Pulmonary artery endothelial cell (primary cell): ENCODE measurements around the gene MAP3K20. TPM values are rescaled to one million over a fixed set of nuclear protein-coding genes. Genes with fewer than 3 reads are reported as not detected.
"Not testable (repeated sequence)": the region's sequence is repeated elsewhere in the genome, so short reads cannot be mapped to it uniquely, and the experiment has no call there.

Source experiments
- DNase-seq: peaks from one replicate; pipeline ENCODE4 v3.0.0-alpha.2; 2011; ENCODE audit warnings: low read depth, low spot score
- total RNA-seq: library from RNA; depleted of rRNA; stranded (reverse); fragments of >200 nt; gene quantifications from 2 replicates; pipeline ENCODE4 v1.2.3, GENCODE V29; 2014

Gene MAP3K20
- total RNA-seq, 1 donor from 2014 or later = 31.7 TPM

DNA sequence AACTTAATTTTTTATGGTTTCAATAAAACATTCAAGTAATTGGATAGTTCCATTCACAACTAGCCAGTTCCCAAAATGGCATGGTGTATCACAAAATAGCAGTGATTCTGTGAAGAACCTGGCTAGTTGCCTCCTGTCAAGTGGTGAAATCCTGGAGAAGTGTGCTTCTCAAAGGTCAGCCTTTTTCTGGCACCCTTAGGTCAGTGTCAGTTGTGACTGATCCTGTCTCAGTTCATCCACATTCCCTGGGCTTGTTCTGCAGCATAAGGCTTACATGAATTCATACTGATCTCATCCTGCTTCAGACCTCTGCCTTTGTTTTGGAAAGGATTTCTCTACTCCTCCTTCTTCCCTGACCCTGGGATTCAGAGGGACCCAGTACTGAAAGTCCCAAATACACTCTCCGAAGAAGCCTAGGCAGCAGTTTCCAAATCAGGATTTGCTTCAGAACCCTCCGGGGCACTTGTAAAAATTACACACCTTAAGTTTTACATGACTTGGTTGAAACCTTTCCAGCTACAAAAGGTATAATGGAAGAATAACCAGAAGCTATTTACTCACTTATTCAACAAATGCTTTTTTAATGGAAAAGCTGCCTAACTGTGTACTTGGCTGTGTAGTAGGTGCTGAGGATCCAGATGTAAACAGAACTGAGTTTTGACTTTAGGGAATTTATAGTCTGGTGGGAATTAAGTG lies 11.0 kb downstream of the MAP3K20 start:
- DNase-seq = no peak

DNA sequence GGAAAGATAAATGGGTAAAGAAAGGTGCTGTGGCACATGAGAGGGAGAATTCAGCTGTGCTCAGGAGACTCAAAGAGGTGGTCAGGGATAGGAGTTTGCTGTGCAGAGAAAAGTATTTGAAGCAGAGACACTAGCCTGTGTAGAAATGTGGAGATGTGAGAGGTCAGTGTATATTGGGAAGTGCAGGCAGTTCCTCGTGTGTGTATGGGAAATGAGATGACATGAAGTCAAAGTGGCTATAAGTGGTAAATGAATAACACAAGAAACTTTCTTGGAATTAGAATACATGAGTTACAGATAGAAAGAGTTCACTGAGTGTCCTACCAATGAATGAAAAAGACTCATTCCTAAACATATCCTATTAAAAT lies 11.6 kb downstream of the MAP3K20 start:
- DNase-seq = no peak

GRCh38 chr2:173087793-173088496 lies 12.3 kb downstream of the MAP3K20 start:
- DNase-seq = no peak

DNA sequence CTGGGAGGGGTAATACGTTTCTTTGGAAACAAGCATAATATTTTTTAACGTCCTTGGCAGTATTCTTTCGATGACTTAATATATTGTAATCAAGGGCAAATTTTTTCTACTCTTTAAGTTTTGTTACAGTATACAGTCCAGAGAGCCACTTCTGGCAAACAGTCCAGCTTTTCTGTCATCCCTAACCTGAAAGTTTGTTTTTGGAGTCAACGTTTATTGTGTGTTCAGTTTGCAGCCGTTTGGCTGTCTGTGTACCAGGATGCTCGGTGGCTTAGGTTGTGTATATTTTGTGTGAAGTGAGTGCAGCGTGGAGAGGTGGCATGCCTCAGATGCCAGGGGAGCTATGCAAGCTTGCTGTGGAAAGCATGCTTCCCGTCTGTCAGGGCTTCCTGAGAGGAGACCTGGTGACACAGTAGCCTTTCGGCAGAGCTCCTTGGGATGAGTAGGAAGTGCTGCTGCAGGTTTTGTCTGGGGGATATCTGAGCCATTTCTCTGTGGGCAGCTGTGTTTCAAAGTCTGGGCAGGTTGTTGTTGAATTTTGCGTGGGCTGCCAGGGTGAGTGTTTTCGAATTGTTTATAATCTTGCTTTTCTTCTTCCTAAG lies 14.7 kb downstream of the MAP3K20 start:
- no peak for DNase-seq

GRCh38 chr2:173090973-173091660 lies 15.5 kb downstream of the MAP3K20 start:
- DNase-seq = no peak

- DNase-seq = no peak
Measured at GRCh38 chr2:173091910-173092309, 16.3 kb downstream of the MAP3K20 start.

- no peak for DNase-seq
Measured at GRCh38 chr2:173092844-173093402, 17.3 kb downstream of the MAP3K20 start.

DNA sequence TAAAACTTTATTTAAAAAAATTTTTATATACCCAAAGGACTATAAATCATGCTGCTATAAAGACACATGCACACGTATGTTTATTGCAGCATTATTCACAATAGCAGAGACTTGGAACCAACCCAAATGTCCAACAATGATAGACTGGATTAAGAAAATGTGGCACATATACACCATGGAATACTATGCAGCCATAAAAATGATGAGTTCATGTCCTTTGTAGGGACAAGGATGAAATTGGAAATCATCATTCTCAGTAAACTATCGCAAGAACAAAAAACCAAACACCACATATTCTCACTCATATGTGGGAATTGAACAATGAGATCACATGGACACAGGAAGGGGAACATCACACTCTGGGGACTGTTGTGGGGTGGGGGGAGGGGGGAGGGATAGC lies 18.0 kb downstream of the MAP3K20 start:
- DNase-seq = not testable (repeated sequence)

GRCh38 chr2:173094731-173095130 lies 19.1 kb downstream of the MAP3K20 start:
- DNase-seq = no peak

- no peak for DNase-seq
Measured at GRCh38 chr2:173095356-173095755, 19.7 kb downstream of the MAP3K20 start.

DNA sequence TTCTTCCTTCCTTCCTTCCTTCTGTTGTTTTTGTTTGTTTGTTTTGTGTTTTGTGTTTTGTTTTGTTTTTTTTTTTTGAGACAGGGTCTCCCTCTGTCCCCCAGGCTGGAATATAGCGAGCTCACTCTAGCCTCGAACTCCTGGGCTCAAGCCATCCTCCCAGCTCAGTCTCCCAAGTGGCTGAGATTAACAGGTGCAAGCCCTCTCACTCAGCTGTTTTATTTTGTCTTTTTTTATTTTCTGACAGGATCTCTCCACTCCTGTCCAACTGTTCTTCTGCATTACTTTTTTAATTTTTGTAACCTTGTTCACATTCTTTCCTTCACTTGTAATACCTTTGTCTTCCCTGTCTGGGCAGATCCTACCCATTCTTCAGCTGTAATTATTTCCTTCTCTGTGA lies 23.6 kb downstream of the MAP3K20 start:
- DNase-seq = no peak

- no peak for DNase-seq
Measured at GRCh38 chr2:173099804-173100203, 24.2 kb downstream of the MAP3K20 start.

DNA sequence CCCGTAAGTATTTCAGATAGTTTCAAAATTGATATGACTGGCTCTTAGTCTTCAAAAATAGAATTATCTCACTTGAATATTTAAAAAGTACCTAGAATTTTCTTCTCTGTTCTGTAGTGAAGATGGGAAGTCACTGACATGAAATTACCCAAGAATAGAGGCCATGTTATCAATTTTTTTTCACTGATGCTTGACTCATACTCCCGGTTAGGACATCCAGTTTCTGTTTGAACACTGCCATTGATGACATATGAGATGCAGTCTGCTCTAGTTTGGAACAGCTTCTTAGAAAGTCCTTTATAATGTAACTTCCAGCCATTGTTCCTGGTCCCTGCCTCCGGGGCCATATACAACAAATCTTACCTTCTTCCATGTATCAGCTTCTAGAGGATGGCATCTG lies 26.0 kb downstream of the MAP3K20 start:
- no peak for DNase-seq

DNA sequence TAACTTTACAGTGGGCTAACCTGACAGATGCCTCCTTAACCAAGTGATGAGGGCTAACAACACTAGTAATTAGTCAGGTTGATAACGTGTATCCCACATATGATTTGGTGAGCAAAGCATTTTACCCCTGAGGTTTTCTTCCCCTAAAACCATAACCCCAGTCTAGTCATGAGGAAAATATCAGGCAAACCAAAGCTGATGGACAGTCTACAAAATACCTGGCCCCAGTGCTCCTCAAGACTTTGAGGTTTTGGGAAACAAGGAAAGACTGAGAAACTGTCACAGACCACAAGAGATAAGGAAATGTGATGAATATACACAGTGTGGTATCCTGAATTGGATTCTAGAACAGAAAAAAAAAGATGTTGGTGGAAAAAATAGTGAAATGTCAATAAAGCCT lies 28.5 kb downstream of the MAP3K20 start:
- DNase-seq = no peak

DNA sequence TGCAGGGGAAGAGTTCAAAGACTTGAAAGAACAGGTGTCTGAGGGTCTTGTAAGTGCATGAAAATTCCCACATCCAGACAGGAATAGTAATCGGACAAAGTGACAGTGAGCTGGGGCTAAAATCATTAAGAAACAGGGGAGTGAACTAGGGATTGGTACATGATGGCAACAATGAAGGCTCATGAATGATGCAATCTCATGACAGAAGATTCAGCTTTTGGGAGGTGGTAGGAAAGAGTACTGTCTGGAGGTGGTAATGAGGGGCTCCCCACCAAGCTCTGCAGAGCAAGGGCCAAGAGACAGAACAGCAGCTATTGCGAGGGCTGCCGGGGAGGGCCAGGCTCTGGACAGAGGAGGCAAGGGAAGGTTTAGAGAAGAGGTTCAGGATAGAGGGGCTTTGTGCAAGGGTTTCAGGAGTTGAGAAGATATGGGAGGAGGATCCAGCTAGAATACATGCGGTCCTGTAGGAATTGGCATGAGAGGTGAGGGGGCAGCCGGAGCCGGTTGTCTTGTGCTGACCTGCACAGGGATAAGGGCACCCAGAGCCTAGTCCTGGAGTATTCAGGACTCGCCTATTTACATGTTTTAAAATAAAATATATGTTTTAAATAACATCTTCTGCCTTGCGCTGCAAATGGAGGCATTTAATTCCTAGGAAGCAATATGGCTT lies 31.4 kb downstream of the MAP3K20 start:
- no peak for DNase-seq

DNA sequence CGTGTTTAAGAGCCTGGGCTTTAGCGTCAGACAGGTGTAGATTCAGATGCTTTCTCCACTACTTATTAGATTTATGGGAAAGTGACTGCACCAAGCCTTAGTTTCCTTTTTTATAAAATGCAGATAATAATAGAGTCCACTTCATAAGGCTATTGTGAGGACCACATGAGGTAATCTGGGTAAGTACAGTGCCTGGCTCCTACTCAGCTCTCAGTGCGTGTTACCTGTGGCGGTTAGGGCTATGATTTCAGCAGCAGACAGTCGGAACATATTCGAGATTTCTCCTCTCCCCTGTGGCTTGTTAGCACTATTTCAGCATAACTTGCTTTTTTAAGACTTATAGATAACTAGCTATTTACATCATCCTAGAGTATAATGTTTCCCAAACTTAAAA lies 32.0 kb downstream of the MAP3K20 start:
- DNase-seq = no peak

- no peak for DNase-seq
Measured at GRCh38 chr2:173109253-173110188, 33.9 kb downstream of the MAP3K20 start.

DNA sequence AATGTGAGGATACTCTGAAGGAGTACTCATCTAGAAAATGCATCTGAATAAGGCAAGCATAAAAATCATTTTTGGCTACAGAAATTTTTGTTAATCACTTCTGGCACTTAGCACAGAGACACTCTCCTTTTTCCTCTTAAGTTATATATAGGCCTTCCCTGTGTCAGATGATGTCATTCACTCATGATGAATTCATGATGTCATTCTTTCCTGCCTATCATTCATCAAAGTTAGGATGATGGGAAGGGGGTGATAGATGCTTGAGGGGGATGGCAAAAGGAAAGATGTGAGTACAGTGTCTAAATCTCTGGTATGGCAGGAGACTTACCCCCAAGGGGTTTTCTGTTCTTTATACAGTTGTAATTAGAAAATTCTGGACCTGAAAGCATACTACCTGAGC lies 42.0 kb downstream of the MAP3K20 start:
- DNase-seq = no peak

DNA sequence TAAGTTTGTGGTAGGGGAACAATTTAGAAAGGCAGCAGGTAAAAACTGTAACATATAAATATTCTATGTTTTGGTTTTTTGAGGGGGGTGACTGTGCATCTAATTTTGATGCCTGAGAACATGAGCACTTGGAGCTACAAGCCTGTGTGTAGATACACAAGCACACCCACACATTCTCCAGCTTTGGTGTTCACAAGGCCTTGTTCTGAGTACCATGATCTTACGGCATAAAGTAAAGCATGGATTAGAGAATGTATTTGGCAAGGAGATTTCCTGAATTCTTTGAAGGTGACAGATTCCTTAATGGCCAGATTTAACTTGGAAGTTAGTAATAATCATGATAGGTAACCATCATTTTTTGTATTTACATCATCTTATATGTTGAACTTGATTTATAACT lies 42.7 kb downstream of the MAP3K20 start:
- DNase-seq = no peak

GRCh38 chr2:173119069-173119807 lies 43.6 kb downstream of the MAP3K20 start:
- DNase-seq = no peak
